Muscle layer of colon (tissue), 2 donors: Measurements from ENCODE around the gene ADARB2.
"Not testable (repeated sequence)": the region's sequence is repeated elsewhere in the genome, so short reads cannot be mapped to it uniquely, and the experiment has no call there.

Experiments used
- H3K27ac ChIP-seq: one replicate; pipeline ENCODE4 v1.7.0; 2013; ENCODE audit warnings: low read depth, mild to moderate bottlenecking, low read length, moderate library complexity
- H3K27me3 ChIP-seq, 2 donors: one replicate each; pipeline ENCODE4 v1.7.0; 2013; ENCODE audit warnings: low read length in 2 of 2, mild to moderate bottlenecking in 2 of 2; ENCODE audit not compliant: insufficient read depth in 2 of 2, control insufficient read depth in 1 of 2
- H3K36me3 ChIP-seq: one replicate; pipeline ENCODE4 v1.7.0; 2013; ENCODE audit warnings: mild to moderate bottlenecking, low read length; ENCODE audit not compliant: insufficient read depth
- H3K4me1 ChIP-seq: one replicate; pipeline ENCODE4 v1.7.0; 2013; ENCODE audit warnings: mild to moderate bottlenecking, low read length; ENCODE audit not compliant: insufficient read depth
- H3K4me3 ChIP-seq, 2 donors: one replicate each; pipeline ENCODE4 v1.7.0; 2013; ENCODE audit warnings: low read length in 2 of 2, low read depth in 1 of 2, mild to moderate bottlenecking in 1 of 2, moderate library complexity in 1 of 2
- H3K9ac ChIP-seq: one replicate; pipeline ENCODE4 v1.7.0; 2013; ENCODE audit warnings: low read length
- H3K9me3 ChIP-seq: one replicate; pipeline ENCODE4 v1.7.0; 2013; ENCODE audit warnings: mild to moderate bottlenecking, low read length
- donor health status: abdominal sarcoma.
- donor health status: Adenocarcinoma of cecum.

Gene ADARB2

GRCh38 chr10:1473874-1474273 lies 263.5 kb downstream of the ADARB2 start:
- Histone ChIP-seq H3K27ac (no peak overlapping the region), H3K9ac (no peak overlapping the region), H3K9me3 (no peaks in the 10 kb centered on the region), H3K4me1 (no peaks in the 10 kb centered on the region), H3K27me3 (no peaks in the 10 kb centered on the region), H3K36me3 (no peaks in the 10 kb centered on the region), H3K4me3 (no peak overlapping the region)

DNA sequence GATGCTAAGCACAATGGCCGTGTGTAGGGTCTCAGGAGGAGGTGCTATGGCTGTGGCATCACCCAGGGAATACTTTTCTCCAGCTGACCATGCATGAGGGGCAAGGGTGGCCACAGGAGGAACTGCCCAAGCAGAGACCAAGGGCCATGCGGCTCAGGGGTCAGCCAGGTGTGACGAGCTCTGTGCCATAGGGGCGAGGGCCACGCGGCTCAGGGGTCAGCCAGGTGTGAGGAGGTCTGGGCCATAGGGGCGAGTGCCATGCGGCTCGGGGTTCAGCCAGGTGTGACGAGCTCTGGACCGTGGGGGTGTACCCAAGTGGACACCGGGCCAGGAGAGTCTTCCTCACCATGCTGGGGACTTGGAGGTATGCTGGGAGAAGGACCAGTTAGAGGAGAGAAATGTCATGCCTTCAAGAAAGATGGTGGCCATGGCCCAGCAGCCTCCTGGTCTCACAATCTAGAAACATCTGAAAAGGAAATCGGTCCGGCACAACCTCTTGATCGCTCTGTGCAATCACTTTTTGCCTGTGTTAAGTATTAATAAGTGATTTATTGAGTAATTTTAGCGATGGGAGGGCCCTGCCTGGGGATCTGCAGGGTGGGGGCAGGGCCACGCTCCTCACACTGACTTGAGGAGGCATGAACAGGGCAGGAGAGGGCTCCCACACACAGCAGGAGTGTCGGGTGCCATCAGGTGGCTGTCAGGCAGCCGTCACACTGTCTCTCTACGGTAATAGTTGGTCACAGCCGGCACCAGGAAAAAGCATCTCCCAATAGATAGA lies 265.0 kb downstream of the ADARB2 start:
- Histone ChIP-seq H3K36me3 (no peaks in the 10 kb centered on the region), H3K9me3 (no peaks in the 10 kb centered on the region), H3K4me1 (no peaks in the 10 kb centered on the region), H3K27ac (no peak overlapping the region), H3K27me3 (no peaks in the 10 kb centered on the region), H3K9ac (no peak overlapping the region), H3K4me3 (no peak overlapping the region)

DNA sequence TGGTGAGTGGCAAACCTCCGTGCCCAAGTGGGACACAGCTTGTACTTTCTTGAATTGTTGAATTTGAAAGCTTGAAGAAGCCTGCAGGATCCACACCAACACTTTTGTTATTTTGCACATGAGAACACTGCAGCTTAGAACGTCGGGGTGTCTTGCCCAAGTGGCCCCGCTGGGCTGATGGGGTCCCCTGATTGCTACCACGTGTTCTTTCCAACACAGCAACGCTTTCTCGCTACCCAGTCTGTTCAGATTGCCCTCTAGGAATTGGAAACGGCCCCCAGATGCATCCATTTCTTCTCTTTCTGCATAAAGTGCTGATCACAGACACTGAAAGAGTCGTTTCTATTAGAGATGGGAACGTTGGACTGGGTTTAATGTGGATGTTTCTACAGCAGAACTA lies 268.5 kb downstream of the ADARB2 start:
- H3K4me3 ChIP-seq, result no peak overlapping the region

GRCh38 chr10:1467334-1468076 lies 269.8 kb downstream of the ADARB2 start:
- Histone ChIP-seq H3K27ac (no peak overlapping the region), H3K9ac (no peak overlapping the region), H3K36me3 (no peaks in the 10 kb centered on the region), H3K4me3 (no peak overlapping the region), H3K4me1 (no peaks in the 10 kb centered on the region), H3K27me3 (no peaks in the 10 kb centered on the region), H3K9me3 (no peaks in the 10 kb centered on the region)

More for the DNA sequence above, 268.5 kb downstream of the ADARB2 start:
- Histone ChIP-seq H3K4me1 (no peaks in the 10 kb centered on the region), H3K9ac (no peak overlapping the region), H3K9me3 (no peaks in the 10 kb centered on the region), H3K36me3 (no peaks in the 10 kb centered on the region), H3K27me3 (no peaks in the 10 kb centered on the region), H3K27ac (no peak overlapping the region)

DNA sequence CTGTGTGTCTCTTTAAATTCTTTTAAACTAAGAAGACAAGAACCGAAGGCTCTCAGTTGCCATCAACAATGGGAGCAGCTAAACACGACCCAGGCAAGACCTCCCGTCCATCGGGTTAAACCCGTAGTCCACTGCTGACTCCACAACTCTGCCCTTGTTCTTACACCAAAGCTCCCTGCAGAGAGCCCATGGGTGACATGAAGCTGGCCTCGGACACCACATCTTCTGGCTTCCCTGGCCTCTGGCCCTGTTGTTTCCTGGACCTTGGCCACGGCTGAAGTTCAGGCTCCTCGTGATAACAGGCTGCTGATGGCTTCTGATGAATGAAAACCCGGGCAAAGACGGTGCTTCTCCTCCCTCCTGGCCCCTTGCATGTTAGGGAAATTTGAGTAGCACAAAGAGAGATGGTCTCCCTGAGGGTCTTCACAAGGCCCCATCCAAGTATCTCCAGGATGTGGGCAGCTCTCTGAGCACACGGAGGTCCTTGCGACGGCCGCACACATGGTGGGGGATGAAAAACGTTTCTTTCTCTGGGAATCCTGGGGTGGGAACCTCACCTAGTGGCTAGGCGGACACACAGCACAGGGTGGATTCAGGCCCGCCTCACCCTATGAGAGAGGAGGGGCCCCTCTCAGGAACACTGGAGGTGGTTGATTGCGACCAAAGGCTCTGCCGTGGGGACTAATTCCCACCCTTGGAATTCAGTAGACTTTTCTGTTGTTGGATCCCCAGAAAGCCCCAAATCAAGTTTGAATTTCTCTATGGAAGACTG lies 271.1 kb downstream of the ADARB2 start:
- H3K27ac ChIP-seq, result no peak overlapping the region
- H3K9ac ChIP-seq, result no peak overlapping the region
- no peaks in the 10 kb centered on the region for H3K36me3 ChIP-seq
- no peak overlapping the region for H3K4me3 ChIP-seq
- no peaks in the 10 kb centered on the region for H3K9me3 ChIP-seq
- no peaks in the 10 kb centered on the region for H3K27me3 ChIP-seq
- H3K4me1 ChIP-seq, result no peaks in the 10 kb centered on the region

GRCh38 chr10:1465418-1465911 lies 271.9 kb downstream of the ADARB2 start:
- H3K4me1 ChIP-seq, result no peaks in the 10 kb centered on the region
- H3K4me3 ChIP-seq, result no peak overlapping the region
- H3K9ac ChIP-seq, result no peak overlapping the region
- H3K27ac ChIP-seq, result no peak overlapping the region
- H3K36me3 ChIP-seq, result no peaks in the 10 kb centered on the region
- no peaks in the 10 kb centered on the region for H3K27me3 ChIP-seq
- H3K9me3 ChIP-seq, result no peaks in the 10 kb centered on the region

DNA sequence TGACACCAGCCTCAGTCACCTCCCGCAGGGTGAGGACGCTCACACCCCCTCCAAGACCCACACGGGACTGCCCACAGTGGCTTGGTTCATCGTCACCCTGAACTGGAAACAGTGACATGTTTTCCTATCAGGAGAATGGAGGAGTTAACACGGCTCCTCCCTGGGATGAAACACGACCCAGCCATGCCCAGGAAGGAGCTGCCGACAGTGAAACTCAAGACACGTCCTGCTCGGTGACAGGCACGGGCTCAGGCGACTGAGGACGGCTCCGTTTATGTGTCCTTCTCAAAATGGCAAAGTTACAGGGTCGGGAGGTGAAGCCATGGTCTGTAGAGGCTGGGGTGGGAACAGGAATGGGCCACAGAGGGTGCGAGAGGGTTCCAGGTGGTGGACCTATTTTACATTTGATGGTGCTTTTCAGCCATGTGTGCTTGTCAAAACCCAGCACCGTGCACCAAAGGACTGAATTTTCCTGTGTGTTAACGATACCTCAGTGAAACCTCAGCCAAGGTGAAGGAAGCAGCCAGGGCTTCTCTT lies 272.4 kb downstream of the ADARB2 start:
- Histone ChIP-seq H3K27ac (no peak overlapping the region), H3K27me3 (no peaks in the 10 kb centered on the region), H3K4me1 (no peaks in the 10 kb centered on the region), H3K4me3 (no peak overlapping the region), H3K36me3 (no peaks in the 10 kb centered on the region), H3K9ac (no peak overlapping the region), H3K9me3 (no peaks in the 10 kb centered on the region)

- not testable (repeated sequence) for H3K27me3 ChIP-seq, H3K4me3 ChIP-seq, H3K9ac ChIP-seq, H3K27ac ChIP-seq, H3K9me3 ChIP-seq, H3K36me3 ChIP-seq, H3K4me1 ChIP-seq
These were observed 273.4 kb downstream of the ADARB2 start for GRCh38 chr10:1463971-1464370.

- Histone ChIP-seq H3K9ac (no peak overlapping the region), H3K4me1 (no peaks in the 10 kb centered on the region), H3K4me3 (no peak overlapping the region), H3K36me3 (no peaks in the 10 kb centered on the region), H3K27me3 (no peaks in the 10 kb centered on the region), H3K27ac (no peak overlapping the region), H3K9me3 (no peaks in the 10 kb centered on the region)
These were observed 274.2 kb downstream of the ADARB2 start for GRCh38 chr10:1462994-1463633.

DNA sequence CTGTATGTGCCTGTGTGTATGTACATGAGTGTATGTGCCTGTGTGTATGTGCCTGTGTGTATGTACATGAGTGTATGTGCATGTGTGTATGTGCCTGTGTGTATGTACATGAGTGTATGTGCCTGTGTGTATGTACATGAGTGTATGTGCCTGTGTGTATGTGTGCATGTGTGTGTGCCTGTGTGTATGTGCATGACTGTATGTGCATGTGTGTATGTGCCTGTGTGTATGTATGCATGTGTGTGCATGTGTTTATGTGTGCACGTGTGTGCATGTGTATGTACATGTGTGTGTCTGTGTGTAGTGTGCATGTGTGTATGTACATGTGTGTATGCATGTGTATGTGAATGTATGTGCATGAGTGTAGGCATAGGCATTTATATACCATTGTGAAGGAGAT lies 274.8 kb downstream of the ADARB2 start:
- no peak overlapping the region for H3K4me3 ChIP-seq
- no peak overlapping the region for H3K9ac ChIP-seq
- H3K4me1 ChIP-seq, result no peaks in the 10 kb centered on the region
- H3K27me3 ChIP-seq, result no peaks in the 10 kb centered on the region
- no peaks in the 10 kb centered on the region for H3K9me3 ChIP-seq
- H3K36me3 ChIP-seq, result no peaks in the 10 kb centered on the region
- H3K27ac ChIP-seq, result no peak overlapping the region

GRCh38 chr10:1462032-1462431 lies 275.3 kb downstream of the ADARB2 start:
- Histone ChIP-seq H3K27me3 (no peaks in the 10 kb centered on the region), H3K4me3 (no peak overlapping the region), H3K27ac (no peak overlapping the region), H3K9ac (no peak overlapping the region), H3K4me1 (no peaks in the 10 kb centered on the region), H3K9me3 (no peaks in the 10 kb centered on the region), H3K36me3 (no peaks in the 10 kb centered on the region)
